Testis (tissue), 2 donors: Measurements from ENCODE around the gene CCHCR1.
"Not testable (repeated sequence)": the region's sequence is repeated elsewhere in the genome, so short reads cannot be mapped to it uniquely, and the experiment has no call there.

ENCODE experiments used
- POLR2A ChIP-seq: fragments of 450-650 bp; IDR thresholded peaks from one replicate; pipeline ENCODE4 v1.6.1; 2017; ENCODE audit warnings: antibody characterized with exemption, mild to moderate bottlenecking, moderate library complexity
- TF ChIP-seq, protein P1 (sequence below), 3 experiments: fragments of 450-650 bp in 2 of 3; fragments of 200-600 bp in 1 of 3; sonication (generic) in 1 of 3; IDR thresholded peaks; one replicate each; pipeline ENCODE4 v1.5.1; 2016 to 2019; ENCODE audit warnings: antibody characterized with exemption in 3 of 3, mild to moderate bottlenecking in 2 of 3, moderate library complexity in 1 of 3

DNA sequence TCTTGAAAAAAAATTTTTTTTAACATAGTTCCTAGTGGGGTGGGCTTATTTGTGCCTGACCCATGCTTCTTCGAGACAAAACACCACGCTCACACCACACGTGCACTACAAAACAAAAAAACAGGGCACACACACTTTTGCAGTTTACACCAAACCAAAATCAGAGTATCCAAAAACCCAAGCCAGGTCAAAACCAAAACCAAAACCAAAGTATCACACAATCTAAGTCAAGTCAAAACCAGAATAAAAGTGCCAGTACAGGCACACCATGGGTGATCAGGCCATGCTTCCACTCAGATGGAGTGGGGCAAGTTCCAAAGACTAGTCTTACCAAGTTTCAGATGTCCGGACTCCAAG lies 28.1 kb upstream of the CCHCR1 start:
- TF ChIP-seq, protein P1, sequence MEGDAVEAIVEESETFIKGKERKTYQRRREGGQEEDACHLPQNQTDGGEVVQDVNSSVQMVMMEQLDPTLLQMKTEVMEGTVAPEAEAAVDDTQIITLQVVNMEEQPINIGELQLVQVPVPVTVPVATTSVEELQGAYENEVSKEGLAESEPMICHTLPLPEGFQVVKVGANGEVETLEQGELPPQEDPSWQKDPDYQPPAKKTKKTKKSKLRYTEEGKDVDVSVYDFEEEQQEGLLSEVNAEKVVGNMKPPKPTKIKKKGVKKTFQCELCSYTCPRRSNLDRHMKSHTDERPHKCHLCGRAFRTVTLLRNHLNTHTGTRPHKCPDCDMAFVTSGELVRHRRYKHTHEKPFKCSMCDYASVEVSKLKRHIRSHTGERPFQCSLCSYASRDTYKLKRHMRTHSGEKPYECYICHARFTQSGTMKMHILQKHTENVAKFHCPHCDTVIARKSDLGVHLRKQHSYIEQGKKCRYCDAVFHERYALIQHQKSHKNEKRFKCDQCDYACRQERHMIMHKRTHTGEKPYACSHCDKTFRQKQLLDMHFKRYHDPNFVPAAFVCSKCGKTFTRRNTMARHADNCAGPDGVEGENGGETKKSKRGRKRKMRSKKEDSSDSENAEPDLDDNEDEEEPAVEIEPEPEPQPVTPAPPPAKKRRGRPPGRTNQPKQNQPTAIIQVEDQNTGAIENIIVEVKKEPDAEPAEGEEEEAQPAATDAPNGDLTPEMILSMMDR (IDR thresholded peaks at IDR 0.05) = not testable (repeated sequence)
- not testable (repeated sequence) for TF ChIP-seq POLR2A
